Stimulated activated CD8-positive, alpha-beta memory T cell treated with anti-CD3 and anti-CD28 coated beads, Interleukin-15, amount 100 ng/mL, for 48 hours (primary cell): ENCODE measurements around the gene ANO1.

ENCODE experiments used
- DNase-seq, 2 donors: peaks; one replicate each; pipeline ENCODE4 v3.0.0-alpha.2; 2020; ENCODE audit warnings: low read depth in 2 of 2

The ANO1 gene

GRCh38 chr11:70072861-70073755, 5.0 kb upstream of the ANO1 start:
- DNase-seq = no peak

DNA sequence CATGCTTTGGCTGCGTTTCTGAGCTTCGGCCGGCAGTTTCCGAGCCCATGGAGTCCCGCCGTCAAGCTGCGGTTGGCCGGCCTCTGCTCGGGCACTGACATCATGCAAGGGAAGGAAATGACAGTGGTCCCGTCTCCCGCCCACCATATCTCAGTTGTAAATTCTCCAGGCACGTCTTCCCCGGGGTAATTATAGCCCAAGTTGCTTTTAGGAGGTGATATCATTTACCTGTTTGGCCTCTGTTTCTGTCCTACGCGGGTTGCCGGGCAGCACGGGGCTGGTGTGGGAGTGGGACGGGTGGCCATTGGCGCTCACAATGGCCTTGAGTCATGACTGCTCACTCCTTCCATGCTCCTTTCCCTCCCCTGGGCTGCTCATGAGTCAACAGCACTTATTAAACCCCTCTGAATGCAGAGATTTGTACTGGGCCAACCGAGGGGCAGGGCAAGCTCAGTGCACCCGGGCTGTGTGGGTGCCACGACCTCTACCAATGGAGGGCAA, 4.2 kb upstream of the ANO1 start:
- no peak for DNase-seq

DNA sequence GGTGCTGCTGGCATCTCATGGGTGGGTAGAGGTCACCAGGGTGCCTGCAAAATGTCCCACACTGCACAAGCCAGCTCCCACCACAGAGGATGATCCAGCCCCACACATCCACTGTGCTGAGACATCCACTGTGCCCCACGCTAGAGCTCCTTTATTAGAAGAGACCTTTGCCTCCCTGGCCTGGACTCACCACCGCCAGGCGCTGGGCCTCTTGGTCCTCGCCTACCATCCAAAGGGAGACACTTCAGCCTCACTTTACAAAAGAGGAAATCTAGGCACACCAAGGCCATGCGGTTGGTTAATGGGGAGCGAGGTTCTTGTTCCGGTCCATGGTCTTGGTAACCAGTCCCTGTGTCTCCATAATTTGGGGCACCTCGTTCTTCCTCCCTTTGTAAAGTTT, 3.4 kb upstream of the ANO1 start:
- no peak for DNase-seq

- DNase-seq = no peak
These were observed 2.3 kb upstream of the ANO1 start for GRCh38 chr11:70075836-70076235.

GRCh38 chr11:70076461-70076931, 1.6 kb upstream of the ANO1 start:
- no peak for DNase-seq

- DNase-seq = no peak
These were observed 564 bp upstream of the ANO1 start for GRCh38 chr11:70077411-70078094.

GRCh38 chr11:70078781-70079616, 882 bp downstream of the ANO1 start:
- no peak for DNase-seq

GRCh38 chr11:70079691-70080090, 1.6 kb downstream of the ANO1 start:
- no peak for DNase-seq

DNA sequence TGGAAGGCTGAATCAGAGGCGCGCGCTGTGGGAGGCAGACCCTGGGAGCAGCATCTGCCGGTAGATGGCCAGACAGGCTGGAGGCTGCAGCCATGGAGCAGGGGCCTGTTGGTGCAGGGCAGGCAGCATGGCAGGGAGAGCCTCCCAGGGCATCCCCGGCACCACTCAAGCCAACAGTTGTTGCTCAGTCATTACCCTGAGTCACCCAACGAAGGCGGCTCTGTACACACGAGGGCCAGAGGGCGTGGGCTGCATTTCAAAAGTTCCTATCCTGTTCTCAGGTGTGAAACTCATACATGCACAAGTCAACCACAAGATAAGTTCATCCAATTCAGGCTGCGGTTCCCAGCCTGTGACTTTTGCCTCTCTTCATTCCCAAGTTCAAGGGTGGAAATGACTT, 2.6 kb downstream of the ANO1 start:
- no peak for DNase-seq

DNA sequence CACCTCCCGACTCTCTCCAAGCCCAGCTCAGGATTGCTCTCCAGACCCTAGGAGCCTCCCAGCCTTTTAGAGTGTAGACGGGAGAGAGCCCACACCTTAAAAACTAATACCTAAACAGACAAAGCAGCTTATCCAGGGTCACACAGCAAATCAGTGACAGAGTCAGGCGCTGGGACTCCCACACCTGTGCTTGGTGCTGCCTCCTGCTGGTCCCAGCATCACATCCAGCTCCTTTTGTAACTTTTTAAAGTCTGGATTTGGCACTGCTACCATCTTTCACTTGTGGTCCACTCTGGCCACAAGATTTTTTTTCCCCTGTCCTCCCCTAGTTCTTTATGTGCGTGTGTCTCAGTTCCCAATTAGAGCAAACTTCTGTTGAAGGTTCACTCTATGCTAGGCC, 4.7 kb downstream of the ANO1 start:
- no peak for DNase-seq

DNA sequence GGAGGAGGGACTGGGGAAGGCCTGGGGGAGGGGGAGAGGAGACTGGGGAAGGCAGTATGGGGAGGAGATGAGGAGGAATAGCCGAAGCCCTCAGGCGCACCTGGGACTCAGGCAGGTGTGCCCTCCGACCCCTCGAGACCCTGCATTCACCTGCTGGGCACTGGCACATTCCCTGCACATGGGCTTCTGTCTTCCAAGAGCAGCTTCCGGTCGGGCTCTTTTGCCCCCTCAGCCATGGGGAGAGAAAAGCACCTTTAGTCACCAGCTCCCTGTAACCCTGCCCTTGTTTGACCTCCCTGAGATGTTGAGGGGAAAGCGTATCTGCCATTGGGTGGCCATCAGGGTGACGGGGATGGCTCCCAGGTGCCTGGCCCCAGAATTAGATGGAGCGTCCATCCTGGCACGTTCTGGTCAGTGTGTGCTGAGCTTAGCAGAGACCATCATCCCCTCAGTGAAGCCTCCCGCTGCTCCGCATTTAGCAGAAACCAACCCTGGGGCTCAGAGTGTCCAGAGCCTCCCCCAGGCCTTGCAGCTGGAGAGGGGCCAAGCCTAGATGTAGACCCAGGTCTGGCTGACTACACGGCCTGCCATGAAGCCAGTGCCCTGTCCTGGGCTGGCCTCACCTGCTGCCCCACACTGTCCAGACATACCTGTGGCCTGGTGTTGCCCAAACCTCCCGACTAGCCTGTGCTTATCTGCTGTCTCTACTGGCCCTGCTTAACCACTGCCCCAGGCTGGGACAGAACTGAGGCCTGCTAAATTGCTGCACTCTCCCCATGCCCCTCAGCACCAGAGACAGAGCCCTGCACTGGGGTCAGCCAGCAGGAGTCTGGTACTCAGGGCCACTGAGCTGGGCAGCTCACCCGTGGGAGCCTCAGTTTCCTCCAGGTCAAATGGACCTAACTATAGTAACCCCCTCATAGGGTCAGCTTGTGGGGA, 6.2 kb downstream of the ANO1 start:
- no peak for DNase-seq

DNA sequence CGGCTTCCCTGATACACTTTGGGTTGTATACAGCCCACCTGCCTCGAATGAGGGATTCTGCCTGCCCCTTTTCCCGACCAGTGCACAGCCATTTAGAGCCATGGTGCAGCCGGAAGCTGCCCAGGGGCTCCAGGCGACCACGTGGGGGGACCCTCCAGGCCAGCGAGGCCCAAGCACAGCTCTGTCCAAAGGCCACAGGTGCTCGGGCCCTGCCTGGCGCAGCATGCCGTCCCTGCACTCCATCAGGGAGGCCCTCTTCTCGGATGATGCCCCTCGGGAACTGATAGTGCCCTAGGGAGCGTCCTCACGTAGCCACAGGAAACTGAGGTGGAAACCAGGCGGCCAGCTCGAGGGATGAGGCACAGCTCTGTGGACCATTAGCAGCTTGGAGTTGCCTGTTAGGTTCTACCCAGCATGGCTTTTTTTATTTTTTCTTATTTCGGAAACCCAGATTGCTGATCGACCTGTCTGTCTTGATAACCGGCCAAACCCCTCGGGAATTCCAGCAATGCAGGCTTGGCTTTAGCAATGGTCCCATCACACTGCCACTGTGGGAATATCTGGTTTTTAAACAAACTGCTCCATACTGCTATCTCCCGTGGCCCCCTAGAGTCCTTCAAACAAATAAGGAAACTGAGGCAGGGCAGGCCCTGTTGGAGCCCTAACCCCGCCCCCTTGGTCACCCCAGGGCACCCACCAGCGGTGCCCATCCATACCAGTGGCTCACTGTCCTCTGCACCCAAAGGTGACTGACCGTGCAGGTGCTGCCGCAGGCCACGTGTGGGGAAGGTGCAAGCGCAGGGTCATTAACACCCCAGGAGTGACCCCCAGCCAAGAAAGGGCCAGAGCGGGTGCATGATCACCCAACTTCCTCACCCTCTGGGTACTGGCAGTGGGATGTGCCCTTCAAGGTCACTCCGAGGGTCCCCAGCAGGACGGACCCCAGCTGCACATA, 8.0 kb downstream of the ANO1 start:
- DNase-seq = no peak

DNA sequence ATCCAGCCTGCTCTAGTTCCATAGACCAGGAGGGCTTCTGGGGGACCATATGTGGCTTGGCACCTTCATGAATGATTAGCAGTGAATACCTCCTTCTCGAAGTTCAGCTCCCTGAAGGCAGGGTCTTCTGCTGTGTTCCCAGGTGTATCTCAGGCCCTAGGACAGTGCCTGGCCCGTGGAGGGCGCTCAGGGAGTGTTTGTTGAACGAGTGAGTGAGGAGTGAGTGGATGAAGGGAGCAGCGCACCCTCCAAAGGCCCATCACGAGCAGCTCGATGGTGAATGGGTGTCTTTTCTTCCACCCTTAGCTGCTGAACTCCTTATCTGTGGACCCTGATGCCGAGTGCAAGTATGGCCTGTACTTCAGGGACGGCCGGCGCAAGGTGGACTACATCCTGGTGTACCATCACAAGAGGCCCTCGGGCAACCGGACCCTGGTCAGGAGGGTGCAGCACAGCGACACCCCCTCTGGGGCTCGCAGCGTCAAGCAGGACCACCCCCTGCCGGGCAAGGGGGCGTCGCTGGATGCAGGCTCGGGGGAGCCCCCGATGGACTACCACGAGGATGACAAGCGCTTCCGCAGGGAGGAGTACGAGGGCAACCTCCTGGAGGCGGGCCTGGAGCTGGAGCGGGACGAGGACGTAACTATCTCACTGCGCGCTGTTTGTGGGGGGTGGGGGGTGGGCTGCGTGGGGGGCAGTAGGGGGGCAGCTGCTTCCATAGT, 9.5 kb downstream of the ANO1 start:
- DNase-seq = no peak

DNA sequence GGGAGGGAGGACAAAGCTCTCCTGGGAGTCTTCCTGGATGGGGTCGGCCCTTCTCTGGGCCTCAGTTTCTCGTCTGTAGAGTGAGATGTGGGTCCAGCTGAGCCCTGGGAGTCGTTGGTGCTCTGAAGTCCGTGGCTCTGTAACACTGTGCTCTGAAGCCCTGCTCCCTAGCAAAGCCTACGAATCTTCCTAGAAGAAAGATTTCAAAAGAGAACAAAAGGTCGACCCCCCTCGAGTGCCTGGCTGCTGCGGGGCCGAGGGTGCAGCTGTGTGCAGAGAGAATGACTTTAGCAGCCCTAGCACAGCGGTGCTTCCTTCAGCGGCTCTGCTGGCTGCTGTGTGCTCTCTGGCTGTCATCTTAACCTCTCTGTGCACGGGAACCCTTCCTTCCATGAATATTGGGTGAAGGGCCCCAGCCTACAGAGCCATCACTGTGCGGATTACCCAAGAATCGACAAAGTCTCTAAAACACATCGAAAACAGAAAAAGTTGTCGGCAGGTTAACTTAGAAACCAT, 10.7 kb downstream of the ANO1 start:
- no peak for DNase-seq

- DNase-seq = no peak
These were observed 11.5 kb downstream of the ANO1 start for GRCh38 chr11:70089631-70090030.

- no peak for DNase-seq
These were observed 12.9 kb downstream of the ANO1 start for GRCh38 chr11:70090961-70091381.

GRCh38 chr11:70091638-70092037, 13.5 kb downstream of the ANO1 start:
- no peak for DNase-seq

DNA sequence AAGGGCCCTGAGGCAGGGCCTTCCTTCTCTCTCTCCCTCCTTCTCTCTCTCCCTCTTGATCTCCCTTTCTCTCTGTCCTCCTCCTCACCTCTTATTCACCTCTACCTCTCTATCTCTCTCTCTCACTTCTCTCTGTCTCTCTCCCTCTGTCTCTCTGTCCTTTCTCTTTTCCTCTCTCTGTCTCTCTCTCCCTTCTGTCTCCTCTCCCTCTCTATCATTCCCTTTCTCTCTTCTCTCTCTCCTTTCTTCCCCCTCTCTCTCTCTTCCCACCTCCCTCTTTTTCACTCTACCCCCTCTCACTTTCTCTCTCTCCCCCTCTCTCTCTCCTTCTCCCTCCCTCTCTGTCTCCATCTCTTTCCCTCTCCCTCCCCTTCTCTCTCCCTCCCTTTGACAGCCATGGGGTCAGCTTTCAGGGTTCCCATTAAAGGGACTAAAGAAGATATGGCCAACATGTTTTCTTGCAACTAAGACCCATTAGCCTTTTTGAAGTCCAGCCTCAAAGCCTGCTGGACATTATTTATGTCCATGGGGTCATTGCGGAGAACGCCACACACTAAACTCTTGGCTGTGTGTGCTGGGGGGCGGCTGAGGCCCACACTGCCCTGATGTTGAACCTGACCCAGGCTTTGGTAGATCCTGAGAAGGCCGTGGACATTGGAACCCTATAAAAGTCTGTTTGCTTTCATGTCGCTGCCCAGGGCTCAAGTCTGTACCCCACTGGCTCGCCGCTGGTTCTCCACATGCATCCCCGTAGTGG, 15.0 kb downstream of the ANO1 start:
- no peak for DNase-seq
